CD8-positive, alpha-beta memory T cell (primary cell): ENCODE data around the gene KRTAP5-1. TPM values are rescaled to one million over a fixed set of nuclear protein-coding genes. Genes with fewer than 3 reads are reported as not detected.
A peak's percentile ranks its signal among the peaks of the same experiment; 100 is the strongest.
"Not testable (repeated sequence)": the region's sequence is repeated elsewhere in the genome, so short reads cannot be mapped to it uniquely, and the experiment has no call there.

Experiments used
- CTCF ChIA-PET: fragments of 350-600 bp; sonication (Branson Sonifier 250); formaldehyde crosslinking; loops from one replicate; lab custom pipeline; 2021; ENCODE audit warnings: antibody characterized with exemption; lab: Charles Lee
- POLR2A ChIA-PET: fragments of 350-600 bp; sonication (Branson Sonifier 250); formaldehyde crosslinking; loops from one replicate; lab custom pipeline; 2021; ENCODE audit warnings: antibody characterized with exemption; lab: Charles Lee
- DNase-seq, 5 donors: peaks; one replicate each; pipeline versions ENCODE4 v3.0.0 to v3.0.0-alpha.2; 2020 to 2022; ENCODE audit warnings: mixed read lengths in 1 of 5
- H3K27ac ChIP-seq: one replicate; pipeline ENCODE4 v1.7.0; 2013; ENCODE audit warnings: low read depth, mild to moderate bottlenecking, low read length, moderate library complexity
- H3K27me3 ChIP-seq: 2 replicates; pipeline ENCODE4 v1.7.0; 2013; ENCODE audit warnings: low read length, mild to moderate bottlenecking; ENCODE audit not compliant: insufficient read depth, poor library complexity, severe bottlenecking
- H3K36me3 ChIP-seq: 2 replicates; pipeline ENCODE4 v1.7.0; 2013; ENCODE audit warnings: mild to moderate bottlenecking, low read length, moderate library complexity; ENCODE audit not compliant: insufficient read depth
- H3K4me1 ChIP-seq: 2 replicates; pipeline ENCODE4 v1.7.0; 2013; ENCODE audit warnings: mild to moderate bottlenecking, low read length, moderate library complexity; ENCODE audit not compliant: insufficient read depth
- H3K4me3 ChIP-seq: 2 replicates; pipeline ENCODE4 v1.7.0; 2013; ENCODE audit warnings: mild to moderate bottlenecking, low read length
- H3K9me3 ChIP-seq: 2 replicates; pipeline ENCODE4 v1.7.0; 2013; ENCODE audit warnings: mild to moderate bottlenecking, low read length
- H3K27ac Mint-ChIP-seq, 8 donors: one replicate each; pipeline ENCODE4 v1.8.0; 2020 to 2021; ENCODE audit warnings: mixed read lengths in 8 of 8, mild to moderate bottlenecking in 6 of 8, inconsistent platforms in 3 of 8, moderate library complexity in 3 of 8
- H3K27me3 Mint-ChIP-seq, 2 donors: one replicate each; pipeline ENCODE4 v1.8.0; 2020 to 2021; ENCODE audit warnings: mixed read lengths in 2 of 2, mild to moderate bottlenecking in 1 of 2, moderate library complexity in 1 of 2
- H3K36me3 Mint-ChIP-seq, 3 donors: one replicate each; pipeline ENCODE4 v1.8.0; 2020 to 2021; ENCODE audit warnings: mixed read lengths in 3 of 3, inconsistent platforms in 1 of 3, mild to moderate bottlenecking in 1 of 3
- H3K4me1 Mint-ChIP-seq, 3 donors: one replicate each; pipeline ENCODE4 v1.8.0; 2020 to 2021; ENCODE audit warnings: mixed read lengths in 3 of 3, inconsistent platforms in 1 of 3, mild to moderate bottlenecking in 1 of 3
- H3K4me3 Mint-ChIP-seq, 7 donors: one replicate each; pipeline ENCODE4 v1.8.0; 2020 to 2021; ENCODE audit warnings: mixed read lengths in 7 of 7, mild to moderate bottlenecking in 6 of 7, moderate library complexity in 4 of 7, inconsistent platforms in 2 of 7
- H3K9me3 Mint-ChIP-seq, 5 donors: one replicate each; pipeline ENCODE4 v1.8.0; 2020 to 2022; ENCODE audit warnings: mixed read lengths in 5 of 5, mild to moderate bottlenecking in 3 of 5, moderate library complexity in 2 of 5, inconsistent platforms in 1 of 5
- polyA plus RNA-seq: library from polyadenylated mRNA; unstranded; fragments of 300-500 nt; fragmentation: Illumina TruSeq; gene quantifications from one replicate; pipeline ENCODE4 v1.2.3, GENCODE V29; 2021
- total RNA-seq, 2 experiments: library from RNA; stranded (reverse); gene quantifications; one replicate each; pipeline ENCODE4 v1.2.3, GENCODE V29; 2021

KRTAP5-1 gene
- total RNA-seq = not detected
- not detected for polyA plus RNA-seq

- Mint-ChIP-seq H3K4me1 (peaks cover 29 to 38% (median 31%) of the 10 kb centered on the region in 3 donors), H3K27ac (peak within 1 kb of the TSS in 2 of 8 donors; percentile 17 to 77), H3K4me3 (peak within 1 kb of the TSS in 2 of 7 donors; percentile 50 to 51)
- not testable (repeated sequence) for H3K36me3 ChIP-seq, H3K9me3 ChIP-seq, H3K36me3 Mint-ChIP-seq, H3K27me3 ChIP-seq, H3K9me3 Mint-ChIP-seq, H3K27ac ChIP-seq, DNase-seq, H3K27me3 Mint-ChIP-seq, H3K4me3 ChIP-seq
- CTCF ChIA-PET = interaction anchor here (1.9 kb wide), 1 partner anchor 10 kb away, joined by 8 read pairs; no protein-coding TSS in a partner anchor
- POLR2A ChIA-PET = interaction anchor here (0.6 to 1.2 kb wide), 3 partner anchors 10 to 54 kb away, joined by 3 to 6 read pairs (median 5); no protein-coding TSS in a partner anchor
- H3K4me1 ChIP-seq = peaks cover 28% of the 10 kb centered on the region
Measured at GRCh38 chr11:1584661-1585370, at the start of gene KRTAP5-1. Gene KRTAP5-1 (minus strand): TSS chr11:1585283. CDS start chr11:1585249, 34 bp downstream.

- H3K27ac ChIP-seq = no peak overlapping the region
- H3K36me3 Mint-ChIP-seq = no peaks in the 10 kb centered on the region
- CTCF ChIA-PET = interaction anchor here (1.9 kb wide), 1 partner anchor 19 kb away, joined by 6 read pairs; no protein-coding TSS in a partner anchor
- H3K4me1 Mint-ChIP-seq = peaks cover 0 to 11% (median 4%) of the 10 kb centered on the region in 3 donors
- no peaks in the 10 kb centered on the region for H3K9me3 Mint-ChIP-seq
- H3K4me1 ChIP-seq = peaks cover 5% of the 10 kb centered on the region
- H3K27me3 Mint-ChIP-seq = peaks cover 26 to 54% of the 10 kb centered on the region in 2 donors
- no peaks in the 10 kb centered on the region for H3K9me3 ChIP-seq
- POLR2A ChIA-PET = no interaction called here
- peaks cover 16% of the 10 kb centered on the region for H3K27me3 ChIP-seq
- no peak overlapping the region for H3K4me3 ChIP-seq
- no peak overlapping the region for H3K27ac Mint-ChIP-seq
- no peaks in the 10 kb centered on the region for H3K36me3 ChIP-seq
- H3K4me3 Mint-ChIP-seq = no peak overlapping the region
- DNase-seq = no peak
Measured at GRCh38 chr11:1633864-1634263, 48.8 kb upstream of the KRTAP5-1 start.

GRCh38 chr11:1632053-1632714 lies 47.1 kb upstream of the KRTAP5-1 start:
- H3K4me3 ChIP-seq = no peak overlapping the region
- H3K9me3 ChIP-seq = no peaks in the 10 kb centered on the region
- H3K27me3 Mint-ChIP-seq = peaks cover 29 to 58% of the 10 kb centered on the region in 2 donors
- ChIA-PET POLR2A (no interaction called here), CTCF (interaction anchor here (1.1 to 2.6 kb wide), 4 partner anchors 7 to 86 kb away, joined by 5 to 10 read pairs (median 6); no protein-coding TSS in a partner anchor)
- peaks cover 0 to 13% (median 6%) of the 10 kb centered on the region in 3 donors for H3K4me1 Mint-ChIP-seq
- H3K36me3 Mint-ChIP-seq = no peaks in the 10 kb centered on the region
- DNase-seq = no peak
- no peaks in the 10 kb centered on the region for H3K9me3 Mint-ChIP-seq
- H3K27ac ChIP-seq = no peak overlapping the region
- peaks cover 17% of the 10 kb centered on the region for H3K27me3 ChIP-seq
- H3K4me3 Mint-ChIP-seq = no peak overlapping the region
- peaks cover 7% of the 10 kb centered on the region for H3K4me1 ChIP-seq
- peak overlapping the region in 1 of 8 donors; percentile 9 for H3K27ac Mint-ChIP-seq
- no peaks in the 10 kb centered on the region for H3K36me3 ChIP-seq

- H3K36me3 Mint-ChIP-seq = no peaks in the 10 kb centered on the region
- H3K27ac Mint-ChIP-seq = no peak overlapping the region
- peaks cover 0 to 13% (median 6%) of the 10 kb centered on the region in 3 donors for H3K4me1 Mint-ChIP-seq
- POLR2A ChIA-PET = no interaction called here
- peaks cover 17% of the 10 kb centered on the region for H3K27me3 ChIP-seq
- H3K9me3 Mint-ChIP-seq = no peaks in the 10 kb centered on the region
- CTCF ChIA-PET = interaction anchor here (1.0 to 2.6 kb wide), 6 partner anchors 8 to 85 kb away, joined by 3 to 10 read pairs (median 5); no protein-coding TSS in a partner anchor
- peaks cover 7% of the 10 kb centered on the region for H3K4me1 ChIP-seq
- no peaks in the 10 kb centered on the region for H3K9me3 ChIP-seq
- no peak overlapping the region for H3K4me3 Mint-ChIP-seq
- H3K4me3 ChIP-seq = no peak overlapping the region
- H3K36me3 ChIP-seq = no peaks in the 10 kb centered on the region
- H3K27me3 Mint-ChIP-seq = peaks cover 22 to 57% of the 10 kb centered on the region in 2 donors
- H3K27ac ChIP-seq = no peak overlapping the region
- no peak for DNase-seq
Measured at GRCh38 chr11:1631066-1631568, 46.0 kb upstream of the KRTAP5-1 start.

GRCh38 chr11:1630271-1630670 lies 45.2 kb upstream of the KRTAP5-1 start:
- Histone ChIP-seq H3K4me3 (no peak overlapping the region), H3K4me1 (peaks cover 7% of the 10 kb centered on the region), H3K9me3 (no peaks in the 10 kb centered on the region), H3K36me3 (no peaks in the 10 kb centered on the region), H3K27ac (no peak overlapping the region), H3K27me3 (peaks cover 17% of the 10 kb centered on the region)
- H3K27me3 Mint-ChIP-seq = peaks cover 20 to 53% of the 10 kb centered on the region in 2 donors
- no peaks in the 10 kb centered on the region for H3K36me3 Mint-ChIP-seq
- H3K27ac Mint-ChIP-seq = no peak overlapping the region
- H3K9me3 Mint-ChIP-seq = no peaks in the 10 kb centered on the region
- no peak for DNase-seq
- ChIA-PET POLR2A (no interaction called here), CTCF (interaction anchor here (1.2 to 2.6 kb wide), 3 partner anchors 10 to 84 kb away, joined by 3 to 10 read pairs (median 4); no protein-coding TSS in a partner anchor)
- H3K4me1 Mint-ChIP-seq = peaks cover 0 to 13% (median 6%) of the 10 kb centered on the region in 3 donors
- H3K4me3 Mint-ChIP-seq = no peak overlapping the region

GRCh38 chr11:1629326-1630185 lies 44.5 kb upstream of the KRTAP5-1 start, which contains the start of gene KRTAP5-5:
Gene KRTAP5-5 (plus strand): TSS chr11:1629775. CDS start chr11:1629841, 66 bp downstream.
- DNase-seq = no peak
- peaks cover 7% of the 10 kb centered on the region for H3K4me1 ChIP-seq
- peaks cover 17% of the 10 kb centered on the region for H3K27me3 ChIP-seq
- H3K4me1 Mint-ChIP-seq = peaks cover 0 to 13% (median 6%) of the 10 kb centered on the region in 3 donors
- peak within 1 kb of the TSS in 2 of 8 donors; percentile 39 to 43 for H3K27ac Mint-ChIP-seq
- H3K4me3 ChIP-seq = no peak within 1 kb of the TSS
- no peaks in the 10 kb centered on the region for H3K36me3 Mint-ChIP-seq
- ChIA-PET POLR2A (no interaction called here), CTCF (interaction anchor here (0.7 to 2.6 kb wide), 7 partner anchors 8 to 83 kb away, joined by 3 to 10 read pairs (median 4); no protein-coding TSS in a partner anchor)
- no peak within 1 kb of the TSS for H3K27ac ChIP-seq
- H3K36me3 ChIP-seq = no peaks in the 10 kb centered on the region
- H3K9me3 Mint-ChIP-seq = no peaks in the 10 kb centered on the region
- H3K9me3 ChIP-seq = no peaks in the 10 kb centered on the region
- peaks cover 22 to 52% of the 10 kb centered on the region in 2 donors for H3K27me3 Mint-ChIP-seq
- peak within 1 kb of the TSS in 1 of 7 donors; percentile 57 for H3K4me3 Mint-ChIP-seq
